Thyroid gland (tissue), 4 donors: ENCODE results near the gene GNAI1. TPM values are rescaled to one million over a fixed set of nuclear protein-coding genes. Genes with fewer than 3 reads are reported as not detected.

Experiments
- DNase-seq, 2 donors: peaks; one replicate each; pipeline ENCODE4 v3.0.0-alpha.2; 2019
- H3K27ac ChIP-seq, 3 donors: fragments of 200-600 bp; sonication (generic); 1 replicate in 2 of 3; 2 replicates in 1 of 3; pipeline ENCODE4 v1.5.1; 2016 to 2019; ENCODE audit warnings: mild to moderate bottlenecking in 1 of 3, moderate library complexity in 1 of 3
- H3K27me3 ChIP-seq: fragments of 200-600 bp; sonication (generic); one replicate; pipeline ENCODE4 v1.5.1; 2019
- H3K36me3 ChIP-seq, 2 donors: fragments of 200-600 bp; sonication (generic); one replicate each; pipeline ENCODE4 v1.5.1; 2016 to 2019
- H3K4me1 ChIP-seq, 2 donors: fragments of 200-600 bp; sonication (generic); one replicate each; pipeline ENCODE4 v1.5.1; 2017 to 2019
- H3K4me3 ChIP-seq, 3 donors: fragments of 200-600 bp; sonication (generic); replicated peaks in 1 of 3; 1 replicate in 2 of 3; 2 replicates in 1 of 3; pipeline ENCODE4 v1.5.1; 2016; ENCODE audit warnings: mild to moderate bottlenecking in 1 of 3
- H3K9me3 ChIP-seq: fragments of 200-600 bp; sonication (generic); one replicate; pipeline ENCODE4 v1.5.1; 2017
- CTCF ChIP-seq, 6 experiments: fragments of 200-600 bp in 3 of 6; fragments of 450-650 bp in 3 of 6; sonication (generic) in 3 of 6; IDR thresholded peaks; one replicate each; pipeline ENCODE4 v1.5.1; 2016 to 2019; ENCODE audit warnings: antibody characterized with exemption in 6 of 6, mild to moderate bottlenecking in 2 of 6, inconsistent platforms in 1 of 6, moderate library complexity in 1 of 6
- POLR2A ChIP-seq, 2 donors: fragments of 450-650 bp; IDR thresholded peaks; one replicate each; pipeline ENCODE4 v1.6.1; 2017; ENCODE audit warnings: antibody characterized with exemption in 2 of 2, mild to moderate bottlenecking in 2 of 2, moderate library complexity in 1 of 2
- WGBS, 2 donors: methylation state at CpG; one replicate each; pipeline ENCODE4 v1.1.5; 2017; 5-methylcytosine and 5-hydroxymethylcytosine counted together
- intact Hi-C: fragments of 100-400 bp; cut with DNase I; formaldehyde crosslinking; loops from one replicate; pipeline ENCODE4 v1.15.1; 2023
- total RNA-seq, 4 donors: library from RNA; depleted of rRNA; stranded (reverse); fragments of >200 nt; gene quantifications; one replicate each; pipeline ENCODE4 v1.2.3, GENCODE V29; 2016

Gene GNAI1
- total RNA-seq, 4 donors from 2014 or later = 32.1 to 52.7 (median 47.4) TPM

GRCh38 chr7:80240265-80241025, 105.8 kb downstream of the GNAI1 start:
- no peak for TF ChIP-seq POLR2A (IDR thresholded peaks at IDR 0.05)
- no peak for TF ChIP-seq CTCF (IDR thresholded peaks at IDR 0.05)
- no peaks in the 10 kb centered on the region for H3K9me3 ChIP-seq
- no peak overlapping the region for H3K27ac ChIP-seq
- 89 to 95% methylated on average over 4 of the region's 4 CpGs for WGBS, 2 donors
- H3K4me1 ChIP-seq = peaks cover 7 to 8% of the 10 kb centered on the region in 2 donors
- H3K4me3 ChIP-seq = no peak overlapping the region
- intact Hi-C loops = no loop called here
- H3K36me3 ChIP-seq = no peaks in the 10 kb centered on the region
- no peak for DNase-seq
- H3K27me3 ChIP-seq = no peaks in the 10 kb centered on the region

- TF ChIP-seq CTCF (IDR thresholded peaks at IDR 0.05) (no peak), POLR2A (IDR thresholded peaks at IDR 0.05) (no peak)
- Histone ChIP-seq H3K9me3 (no peaks in the 10 kb centered on the region), H3K4me1 (peaks cover 7 to 8% of the 10 kb centered on the region in 2 donors), H3K27me3 (no peaks in the 10 kb centered on the region), H3K36me3 (no peaks in the 10 kb centered on the region), H3K4me3 (no peak overlapping the region), H3K27ac (no peak overlapping the region)
- intact Hi-C loops = no loop called here
- no peak for DNase-seq
- 98 to 100% methylated on average over 1 of the region's 1 CpG for WGBS, 2 donors
These were observed 107.0 kb downstream of the GNAI1 start for GRCh38 chr7:80241671-80242070.

GRCh38 chr7:80243425-80243824, 108.8 kb downstream of the GNAI1 start:
- 37 to 41% methylated on average over 4 of the region's 4 CpGs for WGBS, 2 donors
- TF ChIP-seq POLR2A (IDR thresholded peaks at IDR 0.05) (no peak), CTCF (IDR thresholded peaks at IDR 0.05) (no peak)
- no peaks in the 10 kb centered on the region for H3K27me3 ChIP-seq
- H3K4me1 ChIP-seq = peaks cover 7 to 8% of the 10 kb centered on the region in 2 donors
- intact Hi-C loops = no loop called here
- H3K27ac ChIP-seq = no peak overlapping the region
- H3K36me3 ChIP-seq = no peaks in the 10 kb centered on the region
- DNase-seq = peak; percentile 54 to 60
- H3K4me3 ChIP-seq = no peak overlapping the region
- no peaks in the 10 kb centered on the region for H3K9me3 ChIP-seq

- intact Hi-C loops = no loop called here
- no peak for TF ChIP-seq POLR2A (IDR thresholded peaks at IDR 0.05)
- TF ChIP-seq CTCF (IDR thresholded peaks at IDR 0.05) = no peak
- no peak overlapping the region for H3K27ac ChIP-seq
- no peak for DNase-seq
- H3K9me3 ChIP-seq = no peaks in the 10 kb centered on the region
- H3K27me3 ChIP-seq = no peaks in the 10 kb centered on the region
- H3K4me1 ChIP-seq = peaks cover 7 to 8% of the 10 kb centered on the region in 2 donors
- no peaks in the 10 kb centered on the region for H3K36me3 ChIP-seq
- no peak overlapping the region for H3K4me3 ChIP-seq
- WGBS, 2 donors = 63 to 64% methylated on average over 4 of the region's 4 CpGs
These were observed 109.7 kb downstream of the GNAI1 start for GRCh38 chr7:80244206-80244916.

- TF ChIP-seq CTCF (IDR thresholded peaks at IDR 0.05) (no peak), POLR2A (IDR thresholded peaks at IDR 0.05) (no peak)
- Histone ChIP-seq H3K36me3 (no peaks in the 10 kb centered on the region), H3K4me1 (peaks cover 5 to 7% of the 10 kb centered on the region in 2 donors), H3K4me3 (no peak overlapping the region), H3K27ac (no peak overlapping the region), H3K27me3 (no peaks in the 10 kb centered on the region), H3K9me3 (no peaks in the 10 kb centered on the region)
- no peak for DNase-seq
- intact Hi-C loops = no loop called here
- WGBS, 2 donors = 72 to 91% methylated on average over 3 of the region's 3 CpGs
These were observed 112.5 kb downstream of the GNAI1 start for GRCh38 chr7:80247144-80247543.
